ENCODE measurements around the gene GRIK2. TPM values are rescaled to one million over a fixed set of nuclear protein-coding genes. Genes with fewer than 3 reads are reported as not detected.
"Not testable (repeated sequence)": the region's sequence is repeated elsewhere in the genome, so short reads cannot be mapped to it uniquely, and the experiment has no call there.

Gene GRIK2
- total RNA-seq (2014; rRNA removed; shearing (Covaris generic)): 0.97 and 2.3 TPM in 2 replicates

DNA sequence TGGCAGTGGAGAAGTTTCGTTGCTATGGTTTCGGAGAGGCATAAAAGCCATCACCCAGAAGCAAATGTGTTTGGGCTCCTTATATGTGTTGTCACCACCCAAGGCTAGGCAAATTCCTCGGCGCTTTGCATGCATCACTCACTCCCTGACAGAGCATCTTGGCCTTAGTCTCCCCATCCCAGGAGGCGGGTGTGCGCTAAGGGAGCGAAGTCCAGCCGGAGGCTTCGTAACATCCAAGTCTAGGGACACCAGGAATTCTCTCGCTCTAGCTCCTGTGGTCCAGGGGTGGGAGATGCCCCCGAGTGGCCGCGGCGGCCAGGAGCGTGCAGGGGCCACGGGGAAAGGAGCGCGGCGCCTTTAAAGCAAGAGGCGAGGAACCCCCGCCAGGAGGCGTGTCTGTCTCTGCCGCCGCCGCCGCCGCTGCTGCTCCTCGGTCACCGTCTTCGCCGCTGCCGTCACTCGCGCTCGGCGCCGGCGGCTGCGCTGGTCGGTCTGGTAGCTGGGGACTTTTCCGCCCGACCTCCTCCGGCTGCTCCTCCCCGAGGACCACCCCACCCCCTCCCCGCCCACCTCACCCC lies at the start of gene GRIK2:
GRIK2 (plus strand) TSS at position 458 of the 578 bp plus-strand sequence.
- peak within 1 kb of the TSS; percentile 35 for H3K4me3 ChIP-seq
- H3K27me3 ChIP-seq (replicated peaks): peaks cover 32% of the 10 kb centered on the region
- peak; percentile 42 to 54 for DNase-seq (ENCODE audit: low read depth in 1 of 2, low spot score in 2 of 2)
- H3K9me3 ChIP-seq (replicated peaks): no peaks in the 10 kb centered on the region
- no peaks in the 10 kb centered on the region for H3K36me3 ChIP-seq
- no peak within 1 kb of the TSS for H3K27ac ChIP-seq
- H3K4me1 ChIP-seq (replicated peaks): peaks cover 6% of the 10 kb centered on the region; the same call in 1 of the 2 replicates

DNA sequence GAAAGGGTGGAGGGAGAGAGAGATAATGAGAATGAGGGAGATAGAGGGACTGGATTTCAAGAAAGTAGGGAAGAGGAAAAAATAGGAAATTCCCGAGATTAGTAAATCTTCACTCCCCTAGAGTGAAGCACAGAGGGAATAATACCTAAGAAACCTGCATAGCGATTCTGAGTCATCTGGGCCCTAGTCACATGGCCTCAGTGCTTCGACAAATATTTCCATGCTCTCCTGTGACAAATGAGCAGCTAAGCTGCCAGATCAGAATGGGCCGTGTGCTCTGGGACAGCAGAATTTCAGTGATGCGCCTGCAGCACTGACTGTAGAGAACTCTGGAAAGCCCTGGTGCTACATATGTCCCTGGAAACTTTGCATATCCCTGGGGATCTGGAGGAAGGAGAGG lies 48.6 kb upstream of the GRIK2 start:
- no peak overlapping the region for H3K27ac ChIP-seq
- DNase-seq (ENCODE audit: low read depth in 1 of 2, low spot score in 2 of 2): no peak
- no peaks in the 10 kb centered on the region for H3K27me3 ChIP-seq (replicated peaks)
- no peak overlapping the region for H3K4me3 ChIP-seq
- H3K9me3 ChIP-seq (replicated peaks): no peaks in the 10 kb centered on the region
- no peaks in the 10 kb centered on the region for H3K36me3 ChIP-seq
- H3K4me1 ChIP-seq (replicated peaks): no peaks in the 10 kb centered on the region

DNA sequence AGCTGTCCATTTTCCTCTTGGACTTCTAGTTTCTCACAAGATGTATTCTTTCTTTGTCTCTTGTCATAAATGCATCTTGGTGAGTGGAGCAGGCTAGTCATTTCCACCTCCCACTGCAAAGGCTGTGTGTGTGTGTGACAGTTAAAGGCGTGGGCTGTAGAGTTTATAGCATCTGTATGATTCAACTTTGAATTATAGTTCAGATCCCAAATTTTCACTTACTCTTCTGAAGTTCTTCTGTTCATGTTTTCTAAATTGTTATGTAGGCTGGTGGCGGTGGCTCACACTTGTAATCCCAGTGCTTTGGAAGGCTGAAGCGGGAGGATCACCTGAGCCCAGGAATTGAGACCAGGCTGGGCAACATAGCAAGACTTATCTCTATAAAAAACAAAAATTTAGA lies 44.7 kb upstream of the GRIK2 start:
- Histone ChIP-seq H3K27ac (no peak overlapping the region), H3K27me3 (replicated peaks) (no peaks in the 10 kb centered on the region), H3K4me3 (no peak overlapping the region), H3K36me3 (no peaks in the 10 kb centered on the region), H3K9me3 (replicated peaks) (no peaks in the 10 kb centered on the region), H3K4me1 (replicated peaks) (no peaks in the 10 kb centered on the region)
- DNase-seq (ENCODE audit: low read depth in 1 of 2, low spot score in 2 of 2): no peak

DNA sequence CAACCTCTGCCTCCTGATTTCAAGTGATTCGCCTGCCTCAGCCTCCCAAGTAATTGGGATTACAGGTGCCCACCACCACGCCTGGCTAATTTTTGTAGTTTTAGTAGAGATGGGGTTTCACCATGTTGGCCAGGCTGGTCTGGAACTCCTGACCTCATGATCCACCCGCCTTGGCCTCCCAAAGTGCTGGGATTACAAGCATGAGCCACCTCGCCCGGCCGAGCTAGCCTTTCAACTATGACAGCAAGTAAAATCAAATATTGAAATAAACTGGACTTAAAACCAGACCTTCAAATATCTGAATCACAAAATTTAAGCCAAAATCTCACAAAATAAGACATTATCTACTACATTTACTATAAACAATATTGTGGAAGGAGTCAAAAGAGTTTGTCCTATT lies 42.9 kb upstream of the GRIK2 start:
- not testable (repeated sequence) for H3K27ac ChIP-seq; H3K4me1 ChIP-seq (replicated peaks); H3K36me3 ChIP-seq; H3K27me3 ChIP-seq (replicated peaks); DNase-seq (ENCODE audit: low read depth in 1 of 2, low spot score in 2 of 2); H3K9me3 ChIP-seq (replicated peaks); H3K4me3 ChIP-seq

DNA sequence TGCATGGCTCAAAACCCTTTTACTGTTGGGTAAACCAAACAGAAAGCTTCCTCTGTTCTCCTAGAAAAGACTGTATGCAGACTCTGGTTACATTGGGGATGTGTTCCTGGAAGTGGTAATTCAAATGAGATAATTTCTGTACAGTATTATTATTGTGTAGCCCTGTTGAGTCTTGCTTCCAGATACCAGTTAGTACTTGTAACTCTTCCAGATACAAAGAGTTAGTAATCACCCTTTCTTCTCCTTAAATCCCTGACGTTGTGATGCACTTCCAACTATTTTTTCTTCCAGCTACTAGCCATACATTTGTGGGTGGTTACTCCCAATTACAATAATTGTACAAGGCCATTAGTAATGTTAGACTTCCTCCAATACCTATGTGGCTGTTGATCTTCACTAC lies 42.3 kb upstream of the GRIK2 start:
- Histone ChIP-seq H3K36me3 (no peaks in the 10 kb centered on the region), H3K27ac (no peak overlapping the region), H3K9me3 (replicated peaks) (no peaks in the 10 kb centered on the region), H3K4me3 (no peak overlapping the region), H3K27me3 (replicated peaks) (no peaks in the 10 kb centered on the region), H3K4me1 (replicated peaks) (no peaks in the 10 kb centered on the region)
- DNase-seq (ENCODE audit: low read depth in 1 of 2, low spot score in 2 of 2): no peak

DNA sequence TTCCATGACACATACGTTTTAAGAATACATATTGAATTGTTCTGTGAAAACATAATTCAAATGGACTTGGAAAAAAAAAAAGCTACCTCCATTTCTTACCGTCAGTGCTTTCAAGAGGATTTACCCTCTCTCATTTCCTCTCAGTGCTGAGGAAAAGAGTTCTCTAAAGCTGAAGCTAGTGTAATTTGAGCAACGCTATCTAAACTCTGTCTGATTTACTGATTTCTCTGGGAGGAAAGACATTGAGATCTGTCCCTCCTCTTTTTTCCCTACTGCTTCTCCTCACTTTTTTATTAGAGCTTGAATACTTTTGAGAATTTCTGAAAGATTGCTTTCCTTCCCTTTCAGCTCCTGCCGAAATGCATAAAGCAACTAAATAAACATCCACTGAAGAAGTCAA lies 41.2 kb upstream of the GRIK2 start:
- DNase-seq (ENCODE audit: low read depth in 1 of 2, low spot score in 2 of 2): no peak
- no peak overlapping the region for H3K4me3 ChIP-seq
- no peaks in the 10 kb centered on the region for H3K27me3 ChIP-seq (replicated peaks)
- no peaks in the 10 kb centered on the region for H3K9me3 ChIP-seq (replicated peaks)
- no peaks in the 10 kb centered on the region for H3K4me1 ChIP-seq (replicated peaks)
- H3K27ac ChIP-seq: no peak overlapping the region
- no peaks in the 10 kb centered on the region for H3K36me3 ChIP-seq

DNA sequence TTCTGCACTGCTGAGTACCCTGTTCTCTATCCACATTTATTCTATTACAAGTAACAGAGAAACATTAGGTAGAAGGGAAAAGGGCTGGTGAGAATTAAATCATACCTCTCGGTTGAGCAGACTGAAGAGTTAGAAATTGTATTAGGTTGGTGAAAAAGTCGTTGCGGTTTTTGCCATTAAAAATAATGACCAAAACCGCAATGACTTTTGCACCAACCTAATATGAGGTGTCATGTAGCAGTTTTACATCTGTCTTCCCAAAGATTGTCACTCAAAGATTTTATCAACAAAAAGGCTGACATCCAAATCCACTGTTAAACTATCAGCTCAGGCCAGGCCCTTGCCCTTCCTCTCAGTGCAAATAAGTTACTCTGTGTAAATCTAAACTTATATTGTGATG lies 28.3 kb upstream of the GRIK2 start:
- H3K36me3 ChIP-seq: no peaks in the 10 kb centered on the region
- H3K27ac ChIP-seq: no peak overlapping the region
- no peaks in the 10 kb centered on the region for H3K9me3 ChIP-seq (replicated peaks)
- DNase-seq (ENCODE audit: low read depth in 1 of 2, low spot score in 2 of 2): no peak
- H3K4me3 ChIP-seq: no peak overlapping the region
- no peaks in the 10 kb centered on the region; the same call in 1 of the 2 replicates for H3K27me3 ChIP-seq (replicated peaks)
- no peaks in the 10 kb centered on the region for H3K4me1 ChIP-seq (replicated peaks)

DNA sequence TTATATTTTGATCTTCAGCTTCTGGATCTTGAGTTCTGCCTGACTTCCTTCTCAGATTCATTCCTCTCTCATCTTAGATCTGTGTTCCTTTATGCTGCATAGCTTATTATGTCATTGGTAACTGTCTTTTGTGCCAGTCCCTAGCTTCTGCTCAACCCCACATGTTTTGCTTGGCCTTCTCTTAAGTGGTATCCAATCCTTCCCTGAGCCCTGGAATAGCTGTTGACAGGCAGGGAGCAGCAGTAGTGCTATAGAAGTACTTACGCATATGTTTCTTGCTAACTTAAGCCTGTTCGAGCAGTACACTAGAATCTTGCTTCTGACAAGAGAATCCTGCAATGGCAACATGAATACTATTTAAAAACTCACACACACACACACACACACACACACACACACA lies 13.6 kb upstream of the GRIK2 start:
- no peak for DNase-seq (ENCODE audit: low read depth in 1 of 2, low spot score in 2 of 2)
- H3K36me3 ChIP-seq: no peaks in the 10 kb centered on the region
- H3K9me3 ChIP-seq (replicated peaks): no peaks in the 10 kb centered on the region
- H3K27ac ChIP-seq: no peak overlapping the region
- no peak overlapping the region for H3K4me3 ChIP-seq
- H3K4me1 ChIP-seq (replicated peaks): no peaks in the 10 kb centered on the region
- H3K27me3 ChIP-seq (replicated peaks): no peaks in the 10 kb centered on the region

DNA sequence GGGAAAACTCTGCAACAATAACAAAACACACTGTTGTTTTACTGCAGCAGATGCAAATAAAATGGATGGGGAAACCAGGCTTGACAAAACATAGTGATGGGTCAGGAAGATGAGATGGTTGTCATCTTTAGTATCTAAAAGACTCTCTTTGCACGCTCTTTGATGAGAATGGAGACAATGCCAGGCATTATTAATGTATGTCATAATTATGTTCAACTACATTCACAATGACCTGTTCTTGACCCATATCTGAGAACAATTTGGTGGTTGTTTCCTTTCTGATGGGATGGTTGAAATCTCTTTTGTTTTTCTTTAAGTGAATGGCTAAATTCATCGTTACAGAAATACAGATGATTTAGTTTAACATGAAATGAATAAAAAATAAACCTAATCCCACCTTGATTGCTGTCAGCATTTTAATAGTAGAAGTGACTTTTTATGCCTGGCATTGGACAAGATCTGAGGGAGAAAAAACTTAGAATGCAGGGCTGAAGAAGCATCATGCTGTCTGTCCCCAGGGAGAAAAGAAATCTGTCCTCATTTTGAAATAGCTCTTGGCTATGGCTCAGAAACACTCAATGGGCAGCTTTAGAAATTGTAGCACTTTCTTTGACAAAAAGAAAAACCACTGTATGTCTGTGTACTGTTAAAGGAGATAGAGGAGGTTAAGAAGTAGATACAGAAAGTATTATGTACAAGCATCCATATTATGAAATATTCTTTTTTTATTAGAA lies 12.4 kb upstream of the GRIK2 start:
- no peak for DNase-seq (ENCODE audit: low read depth in 1 of 2, low spot score in 2 of 2)
- Histone ChIP-seq H3K4me1 (replicated peaks) (no peaks in the 10 kb centered on the region), H3K4me3 (no peak overlapping the region), H3K36me3 (no peaks in the 10 kb centered on the region), H3K27ac (no peak overlapping the region), H3K9me3 (replicated peaks) (no peaks in the 10 kb centered on the region), H3K27me3 (replicated peaks) (no peaks in the 10 kb centered on the region)

DNA sequence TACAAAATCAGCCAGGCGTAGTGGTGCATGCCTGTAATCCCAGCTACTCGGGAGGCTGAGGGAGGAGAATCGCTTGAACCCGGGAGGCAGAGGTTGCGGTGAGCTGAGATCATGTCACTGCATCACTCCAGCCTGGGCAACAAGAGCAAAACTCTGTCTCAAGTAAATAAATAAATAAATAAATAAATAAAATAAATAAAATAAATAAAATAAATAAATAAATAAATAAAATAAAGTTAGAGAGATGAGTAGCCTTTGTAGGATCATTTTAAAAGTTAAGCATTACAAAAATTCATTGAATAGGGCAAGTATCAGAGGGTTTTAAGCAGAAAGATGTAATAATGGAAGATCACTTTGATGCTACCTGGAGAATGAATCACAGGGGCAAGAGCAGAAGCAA lies 9.8 kb upstream of the GRIK2 start:
- H3K27ac ChIP-seq; H3K9me3 ChIP-seq (replicated peaks); H3K27me3 ChIP-seq (replicated peaks); DNase-seq (ENCODE audit: low read depth in 1 of 2, low spot score in 2 of 2); H3K4me3 ChIP-seq; H3K36me3 ChIP-seq; H3K4me1 ChIP-seq (replicated peaks): not testable (repeated sequence)

DNA sequence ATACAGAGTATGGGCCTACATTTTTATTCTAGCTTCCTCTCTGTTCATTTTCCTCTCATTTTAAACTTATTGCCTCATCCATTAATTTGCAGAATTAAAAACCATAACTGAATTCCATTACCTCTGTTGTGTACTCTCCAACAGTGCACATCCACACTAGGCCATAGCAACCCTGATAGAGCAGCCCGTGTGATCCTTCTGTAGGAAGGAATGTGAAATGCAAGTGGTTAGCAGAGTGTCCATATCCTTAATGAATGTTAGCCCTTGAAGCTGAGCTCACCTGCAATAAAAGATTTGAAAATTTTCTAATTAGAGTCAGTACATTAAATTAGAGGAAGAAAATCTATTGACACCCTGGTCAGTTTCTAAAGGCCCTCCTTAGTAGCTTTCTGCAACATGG lies 6.5 kb upstream of the GRIK2 start:
- Histone ChIP-seq H3K27ac (no peak overlapping the region), H3K9me3 (replicated peaks) (no peaks in the 10 kb centered on the region), H3K4me3 (no peak overlapping the region), H3K4me1 (replicated peaks) (no peaks in the 10 kb centered on the region), H3K27me3 (replicated peaks) (peaks cover 16% of the 10 kb centered on the region), H3K36me3 (no peaks in the 10 kb centered on the region)
- DNase-seq (ENCODE audit: low read depth in 1 of 2, low spot score in 2 of 2): no peak

DNA sequence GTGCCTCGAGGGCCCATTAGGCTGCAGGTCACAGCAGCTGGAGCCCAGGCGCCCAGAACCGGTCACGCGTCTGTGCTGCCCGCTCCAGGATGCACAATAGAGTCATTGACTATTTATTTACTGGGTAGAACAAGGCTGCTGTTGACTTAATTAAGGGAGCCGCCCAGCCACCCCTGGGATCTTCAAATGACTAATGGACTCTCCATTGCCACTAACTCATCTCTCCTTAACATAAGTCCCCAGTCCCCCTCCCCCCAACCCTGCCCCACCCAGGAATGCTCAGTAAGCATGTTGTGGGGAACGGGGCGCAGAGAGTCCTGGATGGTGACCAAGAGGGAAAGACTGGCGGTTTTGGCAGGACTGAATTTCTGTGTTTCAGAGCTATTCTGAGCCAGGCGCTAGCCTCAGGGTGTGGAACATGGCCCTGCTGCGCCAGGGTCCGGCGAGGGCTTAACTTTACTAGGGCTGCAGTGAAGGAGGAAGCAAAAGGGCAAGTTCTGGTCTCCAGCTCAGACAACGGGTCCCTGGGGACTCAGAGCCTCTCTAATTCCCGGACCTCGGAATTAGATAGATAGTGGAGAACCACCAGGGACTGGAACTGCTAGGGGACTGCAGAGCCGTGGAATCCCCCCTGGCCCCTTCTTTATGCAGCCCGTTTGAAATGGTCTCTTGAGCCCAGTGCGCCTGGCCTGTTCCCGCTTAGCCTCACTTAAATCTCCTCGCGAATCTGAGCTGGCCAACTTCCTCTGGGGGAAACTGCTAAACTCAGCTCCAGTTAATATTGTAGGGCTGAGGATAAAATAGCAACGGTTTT lies 1.5 kb upstream of the GRIK2 start:
- no peak overlapping the region for H3K4me3 ChIP-seq
- no peaks in the 10 kb centered on the region for H3K36me3 ChIP-seq
- H3K27me3 ChIP-seq (replicated peaks): peaks cover 36% of the 10 kb centered on the region
- H3K4me1 ChIP-seq (replicated peaks): peaks cover 6% of the 10 kb centered on the region; the same call in 1 of the 2 replicates
- H3K27ac ChIP-seq: no peak overlapping the region
- H3K9me3 ChIP-seq (replicated peaks): no peaks in the 10 kb centered on the region
- DNase-seq (ENCODE audit: low read depth in 1 of 2, low spot score in 2 of 2): no peak

DNA sequence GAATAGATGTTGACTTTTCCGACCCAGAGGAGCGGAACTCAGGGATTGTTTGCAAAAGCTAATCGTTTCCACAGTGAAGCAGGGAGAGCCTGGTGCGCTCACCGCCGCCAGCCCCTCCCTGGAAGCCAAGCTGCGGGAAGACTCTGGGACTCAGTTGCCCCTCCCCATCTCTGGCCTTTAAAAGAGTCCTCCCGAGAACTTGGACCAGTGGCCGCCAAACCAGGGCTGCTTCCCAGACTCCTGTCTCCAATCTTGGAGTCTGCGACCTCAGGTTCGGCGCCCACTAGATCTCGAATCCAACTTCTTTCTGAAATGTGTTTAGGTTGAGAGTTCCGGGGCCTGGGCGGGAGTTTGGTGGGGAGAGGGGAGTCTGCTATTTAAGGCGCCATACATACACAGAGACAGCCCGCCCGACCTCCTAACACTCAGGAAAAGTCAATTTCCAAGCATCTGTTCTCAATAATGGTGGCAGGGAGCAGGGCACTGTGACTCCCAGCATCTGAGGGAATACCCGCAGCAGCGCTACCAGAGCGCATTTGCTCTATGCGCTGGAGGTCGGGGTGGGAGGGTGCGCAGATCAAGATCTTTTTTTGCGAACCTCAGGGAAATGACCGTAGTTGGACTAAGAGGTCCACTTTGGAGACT lies 800 bp upstream of the GRIK2 start:
- Histone ChIP-seq H3K27ac (no peak overlapping the region), H3K27me3 (replicated peaks) (peaks cover 34% of the 10 kb centered on the region), H3K9me3 (replicated peaks) (no peaks in the 10 kb centered on the region), H3K4me1 (replicated peaks) (peaks cover 6% of the 10 kb centered on the region; the same call in 1 of the 2 replicates), H3K4me3 (peak overlapping the region; percentile 35), H3K36me3 (no peaks in the 10 kb centered on the region)
- no peak for DNase-seq (ENCODE audit: low read depth in 1 of 2, low spot score in 2 of 2)
